GM23248 (cell line): ENCODE measurements around the gene SLC6A9. TPM values are rescaled to one million over a fixed set of nuclear protein-coding genes. Genes with fewer than 3 reads are reported as not detected.

Experiments
- DNase-seq: peaks from one replicate; pipeline ENCODE4 v3.0.0-alpha.2; 2015
- H2AFZ ChIP-seq: fragments of 200-600 bp; sonication (generic); 2 replicates; pipeline ENCODE4 v1.6.1; 2016; ENCODE audit warnings: antibody characterized with exemption
- H3F3A ChIP-seq: fragments of 200-600 bp; sonication (generic); 2 replicates; pipeline ENCODE4 v1.6.1; 2016; ENCODE audit warnings: mild to moderate bottlenecking, antibody characterized with exemption, mixed run types; ENCODE audit not compliant: insufficient read depth
- H3K27ac ChIP-seq: fragments of 200-600 bp; sonication (generic); 2 replicates; pipeline ENCODE4 v1.5.1; 2016; ENCODE audit warnings: mild to moderate bottlenecking
- H3K27me3 ChIP-seq: fragments of 200-600 bp; sonication (generic); replicated peaks from 2 replicates; pipeline ENCODE4 v1.6.1; 2016; ENCODE audit warnings: mild to moderate bottlenecking; ENCODE audit not compliant: insufficient read depth
- H3K36me3 ChIP-seq: fragments of 200-600 bp; sonication (generic); 2 replicates; pipeline ENCODE4 v1.6.1; 2016; ENCODE audit warnings: low read depth, mild to moderate bottlenecking
- H3K4me1 ChIP-seq: fragments of 200-600 bp; sonication (generic); 2 replicates; pipeline ENCODE4 v1.6.1; 2016; ENCODE audit warnings: mild to moderate bottlenecking; ENCODE audit not compliant: insufficient read depth
- H3K4me2 ChIP-seq: fragments of 200-600 bp; sonication (generic); one replicate; pipeline ENCODE4 v1.6.1; 2016; ENCODE audit warnings: mild to moderate bottlenecking; ENCODE audit not compliant: unreplicated experiment
- H3K4me3 ChIP-seq: fragments of 200-600 bp; sonication (generic); 2 replicates; pipeline ENCODE4 v1.5.1; 2016; ENCODE audit warnings: mild to moderate bottlenecking
- H3K79me2 ChIP-seq: fragments of 200-600 bp; sonication (generic); 2 replicates; pipeline ENCODE4 v1.6.1; 2016; ENCODE audit warnings: mild to moderate bottlenecking; ENCODE audit not compliant: insufficient read depth
- H3K9ac ChIP-seq: fragments of 200-600 bp; sonication (generic); 2 replicates; pipeline ENCODE4 v1.6.1; 2016; ENCODE audit warnings: mild to moderate bottlenecking
- H3K9me2 ChIP-seq: fragments of 200-600 bp; sonication (generic); 2 replicates; pipeline ENCODE4 v1.6.1; 2016; ENCODE audit warnings: mixed run types, mild to moderate bottlenecking, moderate library complexity; ENCODE audit not compliant: insufficient read depth
- H3K9me3 ChIP-seq: fragments of 200-600 bp; sonication (generic); one replicate; pipeline ENCODE4 v1.6.1; 2017; ENCODE audit warnings: low read depth
- H4K20me1 ChIP-seq: fragments of 200-600 bp; sonication (generic); 2 replicates; pipeline ENCODE4 v1.6.0; 2016; ENCODE audit not compliant: insufficient read depth
- EZH2 ChIP-seq: fragments of 200-600 bp; sonication (generic); IDR thresholded peaks from 2 replicates; pipeline ENCODE4 v1.6.1; 2018; ENCODE audit warnings: antibody characterized with exemption, mild to moderate bottlenecking; ENCODE audit not compliant: insufficient read depth, poor library complexity, severe bottlenecking
- EZH2phosphoT487 ChIP-seq: fragments of 200-600 bp; sonication (generic); IDR thresholded peaks from 2 replicates; pipeline ENCODE4 v1.6.1; 2018; ENCODE audit warnings: antibody characterized with exemption, moderate library complexity, mild to moderate bottlenecking, low read depth; ENCODE audit not compliant: insufficient read depth
- WGBS, 2 experiments: methylation state at CpG; one replicate each; pipeline ENCODE4 v1.1.6; 2015 to 2017; ENCODE audit warnings: low lambda C conversion rate in 2 of 2, low coverage in 1 of 2; ENCODE audit errors: missing lambda C conversion rate in 2 of 2; 5-methylcytosine and 5-hydroxymethylcytosine counted together
- in situ Hi-C: fragments of 300-500 bp; cut with MboI; formaldehyde crosslinking; loops from 2 replicates; pipeline ENCODE4 v1.15.0; 2020
- polyA plus RNA-seq: library from polyadenylated mRNA; unstranded; fragments of >200 nt; fragmentation: Nextera tagmentation; extraction: Ambion mirVana; gene quantifications from 2 replicates; pipeline ENCODE4 v1.2.1, GENCODE V29; 2016
- total RNA-seq: library from RNA; depleted of rRNA; stranded (reverse); fragments of >200 nt; shearing (Covaris generic); gene quantifications from 2 replicates; pipeline ENCODE4 v1.2.3, GENCODE V29; 2014

The SLC6A9 gene
- total and polyA plus RNA-seq, 2 experiments from 2014 or later: 22.2 to 34.6 TPM

- Histone ChIP-seq H3F3A (no peaks in the 10 kb centered on the region), H2AFZ (no peak overlapping the region), H3K9me3 (no peaks in the 10 kb centered on the region), H3K4me1 (no peaks in the 10 kb centered on the region), H3K79me2 (peaks cover 32% of the 10 kb centered on the region), H3K9me2 (no peaks in the 10 kb centered on the region), H3K27me3 (no peaks in the 10 kb centered on the region), H3K36me3 (peaks cover 5% of the 10 kb centered on the region; the same call in 1 of the 2 replicates), H3K9ac (no peak overlapping the region), H3K4me3 (no peak overlapping the region), H4K20me1 (0 out of 2 replicates have a peak, but pooled peaks cover 6% of the 10 kb centered on the region), H3K4me2 (no peak overlapping the region), H3K27ac (no peak overlapping the region)
- TF ChIP-seq EZH2 (no peak), EZH2phosphoT487 (no peak)
- DNase-seq: no peak
- 96 to 98% methylated on average over 8 of the region's 8 CpGs for WGBS, 2 experiments
- in situ Hi-C loops: no loop called here
These were observed 75.0 kb downstream of the SLC6A9 start for GRCh38 chr1:43956234-43956633.

- 0 out of 2 replicates have a peak, but pooled peaks cover 6% of the 10 kb centered on the region for H4K20me1 ChIP-seq
- in situ Hi-C loops: no loop called here
- no peak overlapping the region for H3K9ac ChIP-seq
- H3K27me3 ChIP-seq: no peaks in the 10 kb centered on the region
- peaks cover 5% of the 10 kb centered on the region; the same call in 1 of the 2 replicates for H3K36me3 ChIP-seq
- H3F3A ChIP-seq: no peaks in the 10 kb centered on the region
- H3K9me2 ChIP-seq: no peaks in the 10 kb centered on the region
- H3K9me3 ChIP-seq: no peaks in the 10 kb centered on the region
- H3K4me1 ChIP-seq: no peaks in the 10 kb centered on the region
- H3K27ac ChIP-seq: no peak overlapping the region
- 94 to 99% methylated on average over 4 to 5 of the region's 5 CpGs for WGBS, 2 experiments
- H3K4me3 ChIP-seq: no peak overlapping the region
- TF ChIP-seq EZH2: no peak
- no peak for TF ChIP-seq EZH2phosphoT487
- no peak for DNase-seq
- no peak overlapping the region for H2AFZ ChIP-seq
- H3K4me2 ChIP-seq: no peak overlapping the region
- H3K79me2 ChIP-seq: peaks cover 43% of the 10 kb centered on the region
These were observed 77.2 kb downstream of the SLC6A9 start for GRCh38 chr1:43954036-43954435.

- Histone ChIP-seq H3K4me2 (no peak overlapping the region), H3K36me3 (peaks cover 5% of the 10 kb centered on the region; the same call in 1 of the 2 replicates), H3K79me2 (peaks cover 48% of the 10 kb centered on the region), H3K27ac (no peak overlapping the region), H3K27me3 (no peaks in the 10 kb centered on the region), H3K9me3 (no peaks in the 10 kb centered on the region), H3K4me1 (peaks cover 2% of the 10 kb centered on the region; the same call in 1 of the 2 replicates), H2AFZ (no peak overlapping the region), H4K20me1 (0 out of 2 replicates have a peak, but pooled peaks cover 6% of the 10 kb centered on the region), H3K9me2 (no peaks in the 10 kb centered on the region), H3K9ac (no peak overlapping the region), H3K4me3 (no peak overlapping the region), H3F3A (no peaks in the 10 kb centered on the region)
- TF ChIP-seq EZH2phosphoT487: no peak
- no peak for TF ChIP-seq EZH2
- WGBS, 2 experiments: 64 to 65% methylated on average over 3 of the region's 3 CpGs
- in situ Hi-C loops: no loop called here
- no peak for DNase-seq
These were observed 77.9 kb downstream of the SLC6A9 start for GRCh38 chr1:43953361-43953760.

GRCh38 chr1:43952731-43953346, 78.4 kb downstream of the SLC6A9 start:
- Histone ChIP-seq H3K4me2 (no peak overlapping the region), H4K20me1 (0 out of 2 replicates have a peak, but pooled peaks cover 6% of the 10 kb centered on the region)
- in situ Hi-C loops: no loop called here

More at GRCh38 chr1:43952731-43953346, 78.4 kb downstream of the SLC6A9 start:
- Histone ChIP-seq H3K36me3 (peaks cover 5% of the 10 kb centered on the region; the same call in 1 of the 2 replicates), H3K4me1 (peaks cover 8% of the 10 kb centered on the region), H3K27ac (no peak overlapping the region), H3K9ac (no peak overlapping the region), H2AFZ (no peak overlapping the region), H3K4me3 (no peak overlapping the region), H3K79me2 (peaks cover 54% of the 10 kb centered on the region), H3F3A (no peaks in the 10 kb centered on the region), H3K9me2 (no peaks in the 10 kb centered on the region), H3K9me3 (no peaks in the 10 kb centered on the region), H3K27me3 (no peaks in the 10 kb centered on the region)
- 76 to 84% methylated on average over 8 of the region's 8 CpGs for WGBS, 2 experiments
- TF ChIP-seq EZH2: no peak
- TF ChIP-seq EZH2phosphoT487: no peak
- no peak for DNase-seq
